Measurements from ENCODE around the gene RNLS. TPM values are rescaled to one million over a fixed set of nuclear protein-coding genes. Genes with fewer than 3 reads are reported as not detected.

Gene RNLS
- total RNA-seq, 1 donor from 2014 or later = 13.3 TPM

GRCh38 chr10:88465765-88466164, 117.4 kb downstream of the RNLS start:
- H3K9me3 ChIP-seq = no peaks in the 10 kb centered on the region
- no peaks in the 10 kb centered on the region for H3K27me3 ChIP-seq
- H3K27ac ChIP-seq = no peak overlapping the region
- no peak for TF ChIP-seq CTCF (IDR thresholded peaks at IDR 0.05)
- TF ChIP-seq POLR2A (IDR thresholded peaks at IDR 0.05) = no peak
- TF ChIP-seq POLR2AphosphoS5 (IDR thresholded peaks at IDR 0.05; ENCODE audit: insufficient read depth in 1 of 2, low read depth in 1 of 2) = no peak
- H3K4me1 ChIP-seq = peaks cover 14% of the 10 kb centered on the region
- no peak for DNase-seq (ENCODE audit: extremely low spot score in 2 of 2)
- no peaks in the 10 kb centered on the region for H3K36me3 ChIP-seq
- intact Hi-C loops (cut with DNase I) = no loop called here
- H3K4me3 ChIP-seq = no peak overlapping the region

GRCh38 chr10:88463811-88464210, 119.3 kb downstream of the RNLS start:
- H3K9me3 ChIP-seq = no peaks in the 10 kb centered on the region
- H3K27me3 ChIP-seq = no peaks in the 10 kb centered on the region
- H3K4me3 ChIP-seq = no peak overlapping the region
- H3K27ac ChIP-seq = no peak overlapping the region
- no peaks in the 10 kb centered on the region for H3K36me3 ChIP-seq
- no peak for DNase-seq (ENCODE audit: extremely low spot score in 2 of 2)
- H3K4me1 ChIP-seq = peaks cover 14% of the 10 kb centered on the region
- intact Hi-C loops (cut with DNase I) = no loop called here
- no peak for TF ChIP-seq CTCF (IDR thresholded peaks at IDR 0.05)
- no peak for TF ChIP-seq POLR2A (IDR thresholded peaks at IDR 0.05)
- TF ChIP-seq POLR2AphosphoS5 (IDR thresholded peaks at IDR 0.05; ENCODE audit: insufficient read depth in 1 of 2, low read depth in 1 of 2) = no peak

GRCh38 chr10:88461426-88461825, 121.7 kb downstream of the RNLS start:
- intact Hi-C loops (cut with DNase I) = no loop called here
- DNase-seq (ENCODE audit: extremely low spot score in 2 of 2) = no peak
- TF ChIP-seq POLR2A (IDR thresholded peaks at IDR 0.05) = no peak

GRCh38 chr10:88459530-88459929, 123.6 kb downstream of the RNLS start:
- no peak for TF ChIP-seq POLR2A (IDR thresholded peaks at IDR 0.05)
- TF ChIP-seq POLR2AphosphoS5 (IDR thresholded peaks at IDR 0.05; ENCODE audit: insufficient read depth in 1 of 2, low read depth in 1 of 2) = no peak
- no peak for TF ChIP-seq CTCF (IDR thresholded peaks at IDR 0.05)
- Histone ChIP-seq H3K36me3 (no peaks in the 10 kb centered on the region), H3K27me3 (no peaks in the 10 kb centered on the region), H3K9me3 (no peaks in the 10 kb centered on the region), H3K4me3 (no peak overlapping the region), H3K27ac (no peak overlapping the region), H3K4me1 (peaks cover 22% of the 10 kb centered on the region)
- no peak for DNase-seq (ENCODE audit: extremely low spot score in 2 of 2)
- intact Hi-C loops (cut with DNase I) = no loop called here

More at GRCh38 chr10:88461426-88461825, 121.7 kb downstream of the RNLS start:
- H3K4me3 ChIP-seq = no peak overlapping the region
- peaks cover 24% of the 10 kb centered on the region for H3K4me1 ChIP-seq
- H3K9me3 ChIP-seq = no peaks in the 10 kb centered on the region
- no peaks in the 10 kb centered on the region for H3K27me3 ChIP-seq
- H3K27ac ChIP-seq = no peak overlapping the region
- H3K36me3 ChIP-seq = no peaks in the 10 kb centered on the region

- intact Hi-C loops (cut with DNase I) = no loop called here
- H3K4me3 ChIP-seq = no peak overlapping the region
- TF ChIP-seq POLR2A (IDR thresholded peaks at IDR 0.05) (no peak), CTCF (IDR thresholded peaks at IDR 0.05) (no peak), POLR2AphosphoS5 (IDR thresholded peaks at IDR 0.05; ENCODE audit: insufficient read depth in 1 of 2, low read depth in 1 of 2) (no peak)
- H3K36me3 ChIP-seq = no peaks in the 10 kb centered on the region
- no peaks in the 10 kb centered on the region for H3K9me3 ChIP-seq
- H3K27ac ChIP-seq = no peak overlapping the region
- no peak for DNase-seq (ENCODE audit: extremely low spot score in 2 of 2)
- H3K27me3 ChIP-seq = no peaks in the 10 kb centered on the region
- H3K4me1 ChIP-seq = peaks cover 20% of the 10 kb centered on the region
Observed at GRCh38 chr10:88458209-88458608, 124.9 kb downstream of the RNLS start.

- no peak for DNase-seq (ENCODE audit: extremely low spot score in 2 of 2)
- Histone ChIP-seq H3K27ac (peak overlapping the region; percentile 12), H3K27me3 (no peaks in the 10 kb centered on the region), H3K4me3 (no peak overlapping the region), H3K4me1 (peaks cover 20% of the 10 kb centered on the region), H3K9me3 (no peaks in the 10 kb centered on the region), H3K36me3 (no peaks in the 10 kb centered on the region)
- TF ChIP-seq CTCF (IDR thresholded peaks at IDR 0.05) (no peak), POLR2AphosphoS5 (IDR thresholded peaks at IDR 0.05; ENCODE audit: insufficient read depth in 1 of 2, low read depth in 1 of 2) (no peak), POLR2A (IDR thresholded peaks at IDR 0.05) (no peak)
- intact Hi-C loops (cut with DNase I) = no loop called here
Observed at GRCh38 chr10:88457660-88458059, 125.5 kb downstream of the RNLS start.

All from vagina (tissue), 2 donors.